Activated naive CD8-positive, alpha-beta T cell treated with anti-CD3 and anti-CD28 coated beads, Interleukin-2, amount 50 U/mL, for 24 hours (primary cell): ENCODE measurements around the gene SMIM35.

Experiments used
- ATAC-seq: fragments of 150-1000 bp; cut with Tn5 transposase; one replicate; pipeline ENCODE4 v1.10.0; 2021
- DNase-seq: peaks from one replicate; pipeline ENCODE4 v3.0.0; 2021
- H3K27ac Mint-ChIP-seq: one replicate; pipeline ENCODE4 v1.8.0; 2021; ENCODE audit warnings: mild to moderate bottlenecking, mixed read lengths
- H3K27me3 Mint-ChIP-seq: one replicate; pipeline ENCODE4 v1.8.0; 2021; ENCODE audit warnings: mixed read lengths
- H3K36me3 Mint-ChIP-seq: one replicate; pipeline ENCODE4 v1.8.0; 2021; ENCODE audit warnings: low read depth, mixed read lengths
- H3K4me1 Mint-ChIP-seq: one replicate; pipeline ENCODE4 v1.8.0; 2021; ENCODE audit warnings: mixed read lengths
- H3K4me3 Mint-ChIP-seq: one replicate; pipeline ENCODE4 v1.8.0; 2021; ENCODE audit warnings: mild to moderate bottlenecking, moderate library complexity, mixed read lengths
- H3K9me3 Mint-ChIP-seq: one replicate; pipeline ENCODE4 v1.8.0; 2021; ENCODE audit warnings: mixed read lengths

SMIM35 gene

GRCh38 chr11:118050208-118050891, 36.4 kb downstream of the SMIM35 start:
- Mint-ChIP-seq H3K4me3 (no peak overlapping the region), H3K27me3 (no peaks in the 10 kb centered on the region), H3K27ac (peak overlapping the region; percentile 44), H3K4me1 (peaks cover 74% of the 10 kb centered on the region), H3K9me3 (no peaks in the 10 kb centered on the region), H3K36me3 (no peaks in the 10 kb centered on the region)
- no peak for ATAC-seq
- no peak for DNase-seq

GRCh38 chr11:118049771-118050170, 37.0 kb downstream of the SMIM35 start:
- H3K4me1 Mint-ChIP-seq, result peaks cover 79% of the 10 kb centered on the region
- H3K36me3 Mint-ChIP-seq, result no peaks in the 10 kb centered on the region
- no peak overlapping the region for H3K4me3 Mint-ChIP-seq
- H3K9me3 Mint-ChIP-seq, result no peaks in the 10 kb centered on the region
- no peak overlapping the region for H3K27ac Mint-ChIP-seq
- ATAC-seq (no peak), DNase-seq (no peak)
- no peaks in the 10 kb centered on the region for H3K27me3 Mint-ChIP-seq

- no peaks in the 10 kb centered on the region for H3K27me3 Mint-ChIP-seq
- H3K4me3 Mint-ChIP-seq, result no peak overlapping the region
- DNase-seq, result no peak
Observed at GRCh38 chr11:118048472-118049370, 38.0 kb downstream of the SMIM35 start.

GRCh38 chr11:118047749-118048148, 39.0 kb downstream of the SMIM35 start:
- peak overlapping the region; percentile 94 for H3K27ac Mint-ChIP-seq
- no peaks in the 10 kb centered on the region for H3K9me3 Mint-ChIP-seq
- no peak for ATAC-seq
- no peak overlapping the region for H3K4me3 Mint-ChIP-seq
- H3K27me3 Mint-ChIP-seq, result no peaks in the 10 kb centered on the region
- H3K36me3 Mint-ChIP-seq, result no peaks in the 10 kb centered on the region
- no peak for DNase-seq
- H3K4me1 Mint-ChIP-seq, result peaks cover 89% of the 10 kb centered on the region

More at GRCh38 chr11:118048472-118049370, 38.0 kb downstream of the SMIM35 start:
- Mint-ChIP-seq H3K27ac (peak overlapping the region; percentile 64), H3K9me3 (no peaks in the 10 kb centered on the region), H3K4me1 (peaks cover 90% of the 10 kb centered on the region), H3K36me3 (no peaks in the 10 kb centered on the region)
- ATAC-seq, result no peak

- Mint-ChIP-seq H3K27me3 (no peaks in the 10 kb centered on the region), H3K36me3 (no peaks in the 10 kb centered on the region)
Observed at GRCh38 chr11:118046964-118047700, 39.6 kb downstream of the SMIM35 start.

GRCh38 chr11:118046051-118046963, 40.5 kb downstream of the SMIM35 start:
- Mint-ChIP-seq H3K4me1 (peaks cover 89% of the 10 kb centered on the region), H3K27me3 (no peaks in the 10 kb centered on the region), H3K36me3 (no peaks in the 10 kb centered on the region), H3K4me3 (peak overlapping the region; percentile 60), H3K27ac (peak overlapping the region; percentile 94), H3K9me3 (no peaks in the 10 kb centered on the region)
- ATAC-seq, result peak; percentile 87
- no peak for DNase-seq

More at GRCh38 chr11:118046964-118047700, 39.6 kb downstream of the SMIM35 start:
- ATAC-seq (no peak), DNase-seq (peak; percentile 38)
- Mint-ChIP-seq H3K9me3 (no peaks in the 10 kb centered on the region), H3K4me1 (peaks cover 89% of the 10 kb centered on the region), H3K27ac (peak overlapping the region; percentile 94), H3K4me3 (peak overlapping the region; percentile 60)

- H3K36me3 Mint-ChIP-seq, result no peaks in the 10 kb centered on the region
- no peak overlapping the region for H3K4me3 Mint-ChIP-seq
- H3K27ac Mint-ChIP-seq, result peak overlapping the region; percentile 94
- ATAC-seq (no peak), DNase-seq (no peak)
- H3K9me3 Mint-ChIP-seq, result no peaks in the 10 kb centered on the region
- peaks cover 81% of the 10 kb centered on the region for H3K4me1 Mint-ChIP-seq
- no peaks in the 10 kb centered on the region for H3K27me3 Mint-ChIP-seq
Observed at GRCh38 chr11:118045191-118045590, 41.6 kb downstream of the SMIM35 start.

- Mint-ChIP-seq H3K27me3 (no peaks in the 10 kb centered on the region), H3K36me3 (no peaks in the 10 kb centered on the region), H3K4me3 (peak overlapping the region; percentile 0), H3K9me3 (no peaks in the 10 kb centered on the region), H3K27ac (peak overlapping the region; percentile 55), H3K4me1 (peaks cover 68% of the 10 kb centered on the region)
- ATAC-seq, result no peak
- no peak for DNase-seq
Observed at GRCh38 chr11:118042796-118043195, 44.0 kb downstream of the SMIM35 start.

GRCh38 chr11:118042141-118042540, 44.6 kb downstream of the SMIM35 start:
- Mint-ChIP-seq H3K4me1 (peaks cover 62% of the 10 kb centered on the region), H3K9me3 (no peaks in the 10 kb centered on the region), H3K27ac (peak overlapping the region; percentile 32), H3K27me3 (no peaks in the 10 kb centered on the region), H3K36me3 (no peaks in the 10 kb centered on the region), H3K4me3 (peak overlapping the region; percentile 0)
- no peak for DNase-seq
- no peak for ATAC-seq

GRCh38 chr11:118033443-118033842, 53.3 kb downstream of the SMIM35 start:
- Mint-ChIP-seq H3K4me3 (no peak overlapping the region), H3K4me1 (peaks cover 29% of the 10 kb centered on the region), H3K36me3 (no peaks in the 10 kb centered on the region), H3K9me3 (no peaks in the 10 kb centered on the region), H3K27ac (no peak overlapping the region), H3K27me3 (no peaks in the 10 kb centered on the region)
- ATAC-seq (no peak), DNase-seq (no peak)

- DNase-seq (no peak), ATAC-seq (no peak)
- no peaks in the 10 kb centered on the region for H3K9me3 Mint-ChIP-seq
- no peaks in the 10 kb centered on the region for H3K36me3 Mint-ChIP-seq
- H3K4me3 Mint-ChIP-seq, result no peak overlapping the region
- H3K27me3 Mint-ChIP-seq, result no peaks in the 10 kb centered on the region
- H3K4me1 Mint-ChIP-seq, result peaks cover 45% of the 10 kb centered on the region
- peak overlapping the region; percentile 60 for H3K27ac Mint-ChIP-seq
Observed at GRCh38 chr11:118028626-118029025, 58.1 kb downstream of the SMIM35 start.

- Mint-ChIP-seq H3K9me3 (no peaks in the 10 kb centered on the region), H3K27ac (no peak overlapping the region), H3K27me3 (no peaks in the 10 kb centered on the region), H3K4me1 (peaks cover 37% of the 10 kb centered on the region), H3K36me3 (no peaks in the 10 kb centered on the region), H3K4me3 (no peak overlapping the region)
- no peak for DNase-seq
- no peak for ATAC-seq
Observed at GRCh38 chr11:118027694-118028093, 59.1 kb downstream of the SMIM35 start.

- Mint-ChIP-seq H3K36me3 (peaks cover 25% of the 10 kb centered on the region), H3K27ac (no peak overlapping the region), H3K4me1 (peaks cover 20% of the 10 kb centered on the region), H3K27me3 (no peaks in the 10 kb centered on the region), H3K4me3 (no peak overlapping the region), H3K9me3 (peaks cover 35% of the 10 kb centered on the region)
- no peak for ATAC-seq
- DNase-seq, result no peak
Observed at GRCh38 chr11:118021146-118021545, 65.6 kb downstream of the SMIM35 start.

GRCh38 chr11:118018401-118018800, 68.4 kb downstream of the SMIM35 start:
- Mint-ChIP-seq H3K9me3 (peaks cover 44% of the 10 kb centered on the region), H3K4me3 (no peak overlapping the region), H3K36me3 (peaks cover 27% of the 10 kb centered on the region), H3K27ac (no peak overlapping the region), H3K27me3 (no peaks in the 10 kb centered on the region), H3K4me1 (peaks cover 36% of the 10 kb centered on the region)
- no peak for DNase-seq
- ATAC-seq, result no peak
